Endothelial cell of umbilical vein (primary cell): ENCODE results near the gene LIPF.
"Not testable (repeated sequence)": the region's sequence is repeated elsewhere in the genome, so short reads cannot be mapped to it uniquely, and the experiment has no call there.

Experiments
- CTCF ChIP-seq, 2 donors: IDR thresholded peaks; 1 replicate in 1 of 2; 2 replicates in 1 of 2; pipeline ENCODE4 v1.5.1; 2011; ENCODE audit warnings: low read length in 2 of 2, mild to moderate bottlenecking in 2 of 2, moderate library complexity in 2 of 2, control low read depth in 1 of 2, inconsistent platforms in 1 of 2, low read depth in 1 of 2; ENCODE audit not compliant: insufficient read depth in 1 of 2; ENCODE audit errors: extremely low read depth in 1 of 2
- EZH2 ChIP-seq: IDR thresholded peaks from 2 replicates; pipeline ENCODE4 v1.6.1; 2012; ENCODE audit warnings: borderline replicate concordance, low read depth, mild to moderate bottlenecking, moderate library complexity, low read length, inconsistent platforms; ENCODE audit not compliant: severe bottlenecking
- MAX ChIP-seq: IDR thresholded peaks from 2 replicates; pipeline ENCODE4 v1.6.1; 2011; ENCODE audit not compliant: insufficient read depth, insufficient read length
- MYC ChIP-seq: IDR thresholded peaks from one replicate; pipeline ENCODE4 v1.6.1; 2011; ENCODE audit warnings: mild to moderate bottlenecking, low read depth, low read length

GRCh38 chr10:88709361-88709760 lies 45.1 kb downstream of the LIPF start:
- TF ChIP-seq MYC; CTCF (IDR thresholded peaks at IDR 0.05; ENCODE audit: extremely low read depth in 1 of 2, insufficient read depth in 1 of 2, low read depth in 1 of 2, low read length in 2 of 2); MAX; EZH2: not testable (repeated sequence)
